ENCODE data around the gene ERBB2.
A peak's percentile ranks its signal among the peaks of the same experiment; 100 is the strongest.

ERBB2 gene

GRCh38 chr17:39674179-39674578, 25.7 kb upstream of the ERBB2 start:
- WGBS (ENCODE audit: insufficient coverage): 95% methylated on average over 4 of the region's 5 CpGs
- Histone ChIP-seq H3K4me3 (ENCODE audit: control insufficient read depth in 1 of 7, extremely low read depth in 1 of 7, insufficient read depth in 4 of 7, low read depth in 2 of 7, low read length in 6 of 7) (no peak overlapping the region), H3K27me3 (replicated peaks in 2 of 5; ENCODE audit: control insufficient read depth in 4 of 5, insufficient read depth in 5 of 5, low read length in 4 of 5) (peaks cover 0 to 18% (median 6%) of the 10 kb centered on the region in 5 experiments), H3K9me3 (ENCODE audit: control extremely low read depth in 1 of 5, control insufficient read depth in 4 of 5, insufficient read depth in 2 of 5, low read depth in 1 of 5, low read length in 4 of 5) (no peaks in the 10 kb centered on the region), H3K4me1 (ENCODE audit: control extremely low read depth in 1 of 4, control insufficient read depth in 4 of 4, insufficient read depth in 4 of 4, low read length in 3 of 4) (peaks cover 8 to 46% (median 30%) of the 10 kb centered on the region in 4 experiments), H3K36me3 (ENCODE audit: control insufficient read depth in 4 of 4, insufficient read depth in 4 of 4, low read length in 3 of 4) (no peaks in the 10 kb centered on the region), H3K27ac (ENCODE audit: insufficient read depth in 1 of 2, low read depth in 1 of 2, low read length in 2 of 2, poor library complexity in 1 of 2, severe bottlenecking in 2 of 2) (no peak overlapping the region)
- ChIA-PET POLR2A (no interaction called here), CTCF (interaction anchor here (2.0 to 22.5 kb wide), 4 partner anchors 11 to 48 kb away, joined by 9 to 445 read pairs (median 82); partner anchors contain the start of genes PGAP3 and PPP1R1B)
- DNase-seq: no peak

GRCh38 chr17:39674702-39675389, 25.0 kb upstream of the ERBB2 start:
- peaks cover 0 to 14% (median 4%) of the 10 kb centered on the region in 5 experiments for H3K27me3 ChIP-seq (replicated peaks in 2 of 5; ENCODE audit: control insufficient read depth in 4 of 5, insufficient read depth in 5 of 5, low read length in 4 of 5)
- POLR2A ChIA-PET: no interaction called here

GRCh38 chr17:39675390-39676082, 24.3 kb upstream of the ERBB2 start:
- ChIA-PET CTCF (interaction anchor here (1.2 to 22.5 kb wide), 4 partner anchors 10 to 54 kb away, joined by 5 to 445 read pairs (median 91); partner anchors contain the start of genes MIEN1, PPP1R1B and TCAP), POLR2A (interaction anchor here (0.8 kb wide), 1 partner anchor 25 kb away, joined by 3 read pairs; no protein-coding TSS in a partner anchor)
- Histone ChIP-seq H3K9me3 (ENCODE audit: control extremely low read depth in 1 of 5, control insufficient read depth in 4 of 5, insufficient read depth in 2 of 5, low read depth in 1 of 5, low read length in 4 of 5) (no peaks in the 10 kb centered on the region), H3K4me3 (ENCODE audit: control insufficient read depth in 1 of 7, extremely low read depth in 1 of 7, insufficient read depth in 4 of 7, low read depth in 2 of 7, low read length in 6 of 7) (no peak overlapping the region), H3K36me3 (ENCODE audit: control insufficient read depth in 4 of 4, insufficient read depth in 4 of 4, low read length in 3 of 4) (no peaks in the 10 kb centered on the region), H3K27ac (ENCODE audit: insufficient read depth in 1 of 2, low read depth in 1 of 2, low read length in 2 of 2, poor library complexity in 1 of 2, severe bottlenecking in 2 of 2) (no peak overlapping the region), H3K27me3 (replicated peaks in 2 of 5; ENCODE audit: control insufficient read depth in 4 of 5, insufficient read depth in 5 of 5, low read length in 4 of 5) (peaks cover 0 to 8% (median 4%) of the 10 kb centered on the region in 5 experiments), H3K4me1 (ENCODE audit: control extremely low read depth in 1 of 4, control insufficient read depth in 4 of 4, insufficient read depth in 4 of 4, low read length in 3 of 4) (peaks cover 9 to 60% (median 44%) of the 10 kb centered on the region in 4 experiments)
- WGBS (ENCODE audit: insufficient coverage): 87% methylated on average over 9 of the region's 10 CpGs
- DNase-seq: no peak

More at GRCh38 chr17:39674702-39675389, 25.0 kb upstream of the ERBB2 start:
- WGBS (ENCODE audit: insufficient coverage): 64% methylated on average over 6 of the region's 11 CpGs
- no peaks in the 10 kb centered on the region for H3K9me3 ChIP-seq (ENCODE audit: control extremely low read depth in 1 of 5, control insufficient read depth in 4 of 5, insufficient read depth in 2 of 5, low read depth in 1 of 5, low read length in 4 of 5)
- no peak overlapping the region for H3K27ac ChIP-seq (ENCODE audit: insufficient read depth in 1 of 2, low read depth in 1 of 2, low read length in 2 of 2, poor library complexity in 1 of 2, severe bottlenecking in 2 of 2)
- H3K4me3 ChIP-seq (ENCODE audit: control insufficient read depth in 1 of 7, extremely low read depth in 1 of 7, insufficient read depth in 4 of 7, low read depth in 2 of 7, low read length in 6 of 7): no peak overlapping the region
- CTCF ChIA-PET: interaction anchor here (1.2 to 22.5 kb wide), 4 partner anchors 9 to 55 kb away, joined by 5 to 445 read pairs (median 91); partner anchors contain the start of genes MIEN1, PPP1R1B and TCAP
- DNase-seq: no peak
- no peaks in the 10 kb centered on the region for H3K36me3 ChIP-seq (ENCODE audit: control insufficient read depth in 4 of 4, insufficient read depth in 4 of 4, low read length in 3 of 4)
- peaks cover 9 to 53% (median 37%) of the 10 kb centered on the region in 4 experiments for H3K4me1 ChIP-seq (ENCODE audit: control extremely low read depth in 1 of 4, control insufficient read depth in 4 of 4, insufficient read depth in 4 of 4, low read length in 3 of 4)

- ChIA-PET POLR2A (interaction anchor here (0.8 kb wide), 1 partner anchor 24 kb away, joined by 3 read pairs; no protein-coding TSS in a partner anchor), CTCF (interaction anchor here (1.2 to 22.5 kb wide), 4 partner anchors 11 to 54 kb away, joined by 5 to 445 read pairs (median 91); partner anchors contain the start of genes MIEN1, PPP1R1B and TCAP)
- Histone ChIP-seq H3K9me3 (ENCODE audit: control extremely low read depth in 1 of 5, control insufficient read depth in 4 of 5, insufficient read depth in 2 of 5, low read depth in 1 of 5, low read length in 4 of 5) (no peaks in the 10 kb centered on the region), H3K4me3 (ENCODE audit: control insufficient read depth in 1 of 7, extremely low read depth in 1 of 7, insufficient read depth in 4 of 7, low read depth in 2 of 7, low read length in 6 of 7) (no peak overlapping the region), H3K4me1 (ENCODE audit: control extremely low read depth in 1 of 4, control insufficient read depth in 4 of 4, insufficient read depth in 4 of 4, low read length in 3 of 4) (peaks cover 9 to 62% (median 45%) of the 10 kb centered on the region in 4 experiments), H3K27me3 (replicated peaks in 2 of 5; ENCODE audit: control insufficient read depth in 4 of 5, insufficient read depth in 5 of 5, low read length in 4 of 5) (peaks cover 0 to 4% (median 1%) of the 10 kb centered on the region in 5 experiments), H3K36me3 (ENCODE audit: control insufficient read depth in 4 of 4, insufficient read depth in 4 of 4, low read length in 3 of 4) (no peaks in the 10 kb centered on the region), H3K27ac (ENCODE audit: insufficient read depth in 1 of 2, low read depth in 1 of 2, low read length in 2 of 2, poor library complexity in 1 of 2, severe bottlenecking in 2 of 2) (no peak overlapping the region)
- DNase-seq: peak; percentile 30 to 69 (median 62)
- 40% methylated on average over 3 of the region's 7 CpGs for WGBS (ENCODE audit: insufficient coverage)
Measured at GRCh38 chr17:39676198-39676819, 23.6 kb upstream of the ERBB2 start.

GRCh38 chr17:39677072-39677471, 22.8 kb upstream of the ERBB2 start:
- Histone ChIP-seq H3K9me3 (ENCODE audit: control extremely low read depth in 1 of 5, control insufficient read depth in 4 of 5, insufficient read depth in 2 of 5, low read depth in 1 of 5, low read length in 4 of 5) (no peaks in the 10 kb centered on the region), H3K36me3 (ENCODE audit: control insufficient read depth in 4 of 4, insufficient read depth in 4 of 4, low read length in 3 of 4) (no peaks in the 10 kb centered on the region), H3K27ac (ENCODE audit: insufficient read depth in 1 of 2, low read depth in 1 of 2, low read length in 2 of 2, poor library complexity in 1 of 2, severe bottlenecking in 2 of 2) (no peak overlapping the region), H3K4me1 (ENCODE audit: control extremely low read depth in 1 of 4, control insufficient read depth in 4 of 4, insufficient read depth in 4 of 4, low read length in 3 of 4) (peaks cover 9 to 56% (median 43%) of the 10 kb centered on the region in 4 experiments), H3K4me3 (ENCODE audit: control insufficient read depth in 1 of 7, extremely low read depth in 1 of 7, insufficient read depth in 4 of 7, low read depth in 2 of 7, low read length in 6 of 7) (no peak overlapping the region), H3K27me3 (replicated peaks in 2 of 5; ENCODE audit: control insufficient read depth in 4 of 5, insufficient read depth in 5 of 5, low read length in 4 of 5) (no peaks in the 10 kb centered on the region)
- CTCF ChIA-PET: interaction anchor here (0.7 to 22.5 kb wide), 6 partner anchors 8 to 52 kb away, joined by 3 to 445 read pairs (median 25); partner anchors contain the start of genes PNMT, PPP1R1B and TCAP
- WGBS (ENCODE audit: insufficient coverage): 73% methylated on average over 5 of the region's 8 CpGs
- POLR2A ChIA-PET: no interaction called here
- DNase-seq: no peak

- CTCF ChIA-PET: interaction anchor here (0.6 to 22.5 kb wide), 7 partner anchors 9 to 501 kb away, joined by 3 to 445 read pairs (median 23); partner anchors contain the start of genes PNMT, PPP1R1B and TCAP
- peaks cover 9 to 51% (median 41%) of the 10 kb centered on the region in 4 experiments for H3K4me1 ChIP-seq (ENCODE audit: control extremely low read depth in 1 of 4, control insufficient read depth in 4 of 4, insufficient read depth in 4 of 4, low read length in 3 of 4)
- no peaks in the 10 kb centered on the region for H3K36me3 ChIP-seq (ENCODE audit: control insufficient read depth in 4 of 4, insufficient read depth in 4 of 4, low read length in 3 of 4)
- POLR2A ChIA-PET: no interaction called here
- no peaks in the 10 kb centered on the region for H3K9me3 ChIP-seq (ENCODE audit: control extremely low read depth in 1 of 5, control insufficient read depth in 4 of 5, insufficient read depth in 2 of 5, low read depth in 1 of 5, low read length in 4 of 5)
- DNase-seq: no peak
- 64% methylated on average over 11 of the region's 13 CpGs for WGBS (ENCODE audit: insufficient coverage)
- no peaks in the 10 kb centered on the region for H3K27me3 ChIP-seq (replicated peaks in 2 of 5; ENCODE audit: control insufficient read depth in 4 of 5, insufficient read depth in 5 of 5, low read length in 4 of 5)
- no peak overlapping the region for H3K4me3 ChIP-seq (ENCODE audit: control insufficient read depth in 1 of 7, extremely low read depth in 1 of 7, insufficient read depth in 4 of 7, low read depth in 2 of 7, low read length in 6 of 7)
- no peak overlapping the region for H3K27ac ChIP-seq (ENCODE audit: insufficient read depth in 1 of 2, low read depth in 1 of 2, low read length in 2 of 2, poor library complexity in 1 of 2, severe bottlenecking in 2 of 2)
Measured at GRCh38 chr17:39677542-39678339, 22.1 kb upstream of the ERBB2 start.

All from common myeloid progenitor, CD34-positive (primary cell).